ENCODE results near the gene OSBP2.
"Not testable (repeated sequence)": the region's sequence is repeated elsewhere in the genome, so short reads cannot be mapped to it uniquely, and the experiment has no call there.

Gene OSBP2

DNA sequence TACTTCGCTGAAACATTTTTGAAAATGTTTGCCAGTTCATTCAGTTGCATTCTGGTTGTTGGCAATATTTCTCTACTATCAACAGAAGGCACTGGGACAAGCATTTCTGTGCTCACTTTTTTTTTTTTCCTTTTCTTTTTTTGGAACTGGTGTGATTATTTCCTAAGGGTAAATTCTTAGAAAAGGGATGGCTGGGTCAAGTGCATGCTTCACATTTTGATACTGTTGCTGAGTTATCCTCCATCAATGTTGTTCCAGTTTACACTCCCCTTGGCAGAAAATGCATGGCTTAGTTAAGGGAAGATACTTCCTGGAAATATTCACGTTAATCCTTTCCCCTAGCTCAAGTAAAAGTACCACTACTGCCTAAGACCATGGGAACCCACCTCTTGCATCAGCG is 81.8 kb downstream of the OSBP2 start:
- H3K27ac Mint-ChIP-seq, result no peak overlapping the region
- H3K4me3 Mint-ChIP-seq, result no peak overlapping the region
- no peaks in the 10 kb centered on the region for H3K4me1 Mint-ChIP-seq (ENCODE audit: low read depth)
- intact Hi-C loops (cut with micrococcal nuclease), result no loop called here
- H3K9me3 Mint-ChIP-seq, result no peaks in the 10 kb centered on the region
- no peaks in the 10 kb centered on the region for H3K36me3 Mint-ChIP-seq (ENCODE audit: low read depth)
- H3K27me3 Mint-ChIP-seq, result peaks cover 3% of the 10 kb centered on the region

DNA sequence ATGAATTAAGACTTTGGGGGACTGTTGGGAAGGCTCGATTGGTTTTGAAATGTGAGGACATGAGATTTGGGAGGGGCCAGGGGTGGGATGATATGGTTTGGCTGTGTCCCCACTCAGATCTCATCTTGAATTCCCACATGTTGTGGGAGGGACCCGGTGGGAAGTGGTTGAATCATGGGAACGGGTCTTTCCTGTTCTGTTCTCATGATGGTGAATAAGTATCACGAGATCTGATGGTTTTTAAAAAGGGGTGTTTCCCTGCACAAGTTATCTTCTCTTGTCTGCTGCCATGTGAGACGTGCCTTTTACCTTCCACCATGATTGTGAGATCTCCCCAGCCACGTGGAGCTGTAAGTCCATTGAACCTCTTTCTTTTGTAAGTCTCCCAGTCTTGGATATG is 82.5 kb downstream of the OSBP2 start:
- H3K4me1 Mint-ChIP-seq (ENCODE audit: low read depth); H3K9me3 Mint-ChIP-seq; H3K27me3 Mint-ChIP-seq; H3K27ac Mint-ChIP-seq; H3K36me3 Mint-ChIP-seq (ENCODE audit: low read depth); intact Hi-C loops (cut with micrococcal nuclease); H3K4me3 Mint-ChIP-seq: not testable (repeated sequence)

DNA sequence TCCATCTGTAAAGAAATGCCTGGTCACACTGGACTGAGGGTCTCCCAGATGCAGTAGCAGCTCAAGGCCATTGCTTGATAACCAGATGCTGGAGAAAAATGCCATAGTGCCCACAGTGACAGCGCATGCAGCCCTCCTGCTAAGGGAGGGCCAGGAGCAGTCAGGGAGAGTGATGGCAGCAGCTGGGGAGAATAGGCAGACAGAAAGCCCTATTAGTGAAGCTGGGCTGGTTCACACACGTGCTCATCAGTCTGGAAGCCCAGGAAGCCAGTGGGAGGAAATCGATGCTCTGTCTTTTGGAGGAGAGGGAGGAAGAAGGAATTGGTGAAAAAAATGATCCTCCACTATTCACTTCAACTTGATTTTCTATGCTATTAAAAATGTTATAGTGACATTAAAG is 82.9 kb downstream of the OSBP2 start:
- Mint-ChIP-seq H3K4me3 (no peak overlapping the region), H3K27me3 (peaks cover 5% of the 10 kb centered on the region), H3K9me3 (no peaks in the 10 kb centered on the region), H3K27ac (no peak overlapping the region), H3K36me3 (ENCODE audit: low read depth) (no peaks in the 10 kb centered on the region), H3K4me1 (ENCODE audit: low read depth) (no peaks in the 10 kb centered on the region)
- intact Hi-C loops (cut with micrococcal nuclease), result no loop called here

DNA sequence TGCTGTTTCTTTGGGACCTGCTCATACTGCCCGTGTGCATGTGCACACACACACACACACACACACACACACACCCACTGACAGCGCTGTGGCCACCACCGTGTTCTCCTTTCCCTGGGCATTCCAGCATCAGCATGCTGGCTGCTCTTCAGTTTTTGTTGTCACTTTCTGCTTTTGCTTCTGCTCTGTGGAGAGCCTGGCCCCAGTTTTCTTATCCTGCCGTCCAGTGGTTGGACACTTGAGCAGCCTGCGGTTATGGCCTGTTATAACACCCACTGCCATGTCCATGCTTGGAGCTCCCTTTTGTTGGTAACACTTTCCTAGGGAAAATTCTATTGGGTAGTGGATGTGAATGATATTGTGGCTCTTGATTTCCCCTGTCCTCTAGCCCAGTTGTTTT is 83.6 kb downstream of the OSBP2 start:
- H3K4me1 Mint-ChIP-seq (ENCODE audit: low read depth), result no peaks in the 10 kb centered on the region
- intact Hi-C loops (cut with micrococcal nuclease), result no loop called here
- no peaks in the 10 kb centered on the region for H3K36me3 Mint-ChIP-seq (ENCODE audit: low read depth)
- peaks cover 5% of the 10 kb centered on the region for H3K27me3 Mint-ChIP-seq
- H3K9me3 Mint-ChIP-seq, result no peaks in the 10 kb centered on the region
- H3K4me3 Mint-ChIP-seq, result no peak overlapping the region
- H3K27ac Mint-ChIP-seq, result no peak overlapping the region

DNA sequence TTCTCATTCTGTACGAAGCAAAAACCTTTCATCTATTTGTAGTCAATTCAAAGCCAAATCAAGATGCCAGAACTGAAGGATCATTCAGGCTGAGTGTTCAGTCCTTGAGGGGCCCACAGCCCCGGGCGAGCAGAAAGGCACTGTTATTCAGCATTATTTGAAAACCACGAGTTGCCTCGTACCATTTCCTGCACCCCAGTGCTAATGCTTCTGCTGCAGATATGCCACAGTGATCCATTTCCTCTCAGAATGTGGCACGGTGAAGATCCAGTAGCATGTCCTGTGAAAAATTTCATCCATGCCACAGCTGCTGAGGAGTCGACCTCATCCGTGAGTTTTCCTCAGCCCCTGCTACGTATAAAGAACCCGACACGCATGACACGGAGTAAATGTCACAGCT is 85.4 kb downstream of the OSBP2 start:
- no peak overlapping the region for H3K27ac Mint-ChIP-seq
- intact Hi-C loops (cut with micrococcal nuclease), result no loop called here

GRCh38 chr22:30781271-30781875 is 86.7 kb downstream of the OSBP2 start:
- no peak overlapping the region for H3K27ac Mint-ChIP-seq
- H3K4me3 Mint-ChIP-seq, result no peak overlapping the region
- H3K27me3 Mint-ChIP-seq, result peaks cover 5% of the 10 kb centered on the region
- intact Hi-C loops (cut with micrococcal nuclease), result no loop called here
- no peaks in the 10 kb centered on the region for H3K4me1 Mint-ChIP-seq (ENCODE audit: low read depth)
- no peaks in the 10 kb centered on the region for H3K9me3 Mint-ChIP-seq
- H3K36me3 Mint-ChIP-seq (ENCODE audit: low read depth), result no peaks in the 10 kb centered on the region

More for the DNA sequence above, 85.4 kb downstream of the OSBP2 start:
- peaks cover 5% of the 10 kb centered on the region for H3K27me3 Mint-ChIP-seq
- H3K4me3 Mint-ChIP-seq, result no peak overlapping the region
- no peaks in the 10 kb centered on the region for H3K36me3 Mint-ChIP-seq (ENCODE audit: low read depth)
- no peaks in the 10 kb centered on the region for H3K9me3 Mint-ChIP-seq
- H3K4me1 Mint-ChIP-seq (ENCODE audit: low read depth), result no peaks in the 10 kb centered on the region

DNA sequence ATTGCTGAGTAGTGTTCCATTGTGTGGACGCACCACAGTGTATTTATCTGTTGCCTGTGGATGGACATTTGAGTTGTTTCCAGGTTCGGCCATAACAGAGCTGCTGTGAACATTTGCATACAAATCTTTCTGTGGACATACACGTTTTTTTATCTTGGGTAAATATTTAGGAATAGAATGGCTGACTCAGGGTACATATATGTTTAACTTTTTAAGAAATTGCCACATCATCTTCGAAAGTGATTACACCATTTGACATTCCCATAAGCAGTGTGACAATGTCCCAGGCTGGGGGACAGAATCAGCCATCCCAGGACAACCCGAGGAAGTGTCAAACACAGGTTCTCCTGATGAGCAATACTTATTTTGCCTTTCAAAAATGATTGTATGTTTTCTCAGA is 87.9 kb downstream of the OSBP2 start:
- H3K9me3 Mint-ChIP-seq, result no peaks in the 10 kb centered on the region

DNA sequence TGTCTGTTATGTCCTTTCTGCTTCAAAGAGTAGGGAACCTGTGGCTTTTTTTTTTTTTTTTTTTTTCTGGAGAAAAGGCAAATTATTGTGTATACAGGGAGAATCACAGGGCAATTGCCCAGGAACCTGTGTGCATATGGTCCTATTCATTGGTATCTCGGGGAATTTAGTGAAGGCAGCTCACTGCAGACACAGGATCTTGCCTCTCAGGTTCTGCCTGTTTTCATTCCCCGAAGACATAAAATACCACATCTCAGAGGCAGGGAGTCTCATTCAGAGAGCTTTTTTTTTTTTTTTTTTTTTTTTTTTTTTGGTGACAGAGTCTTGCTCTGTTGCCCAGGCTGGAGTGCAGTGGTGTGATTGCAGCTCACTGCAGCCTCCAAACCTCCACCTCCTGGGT is 88.3 kb downstream of the OSBP2 start:
- Mint-ChIP-seq H3K4me1 (ENCODE audit: low read depth) (no peaks in the 10 kb centered on the region), H3K27me3 (peaks cover 5% of the 10 kb centered on the region), H3K4me3 (no peak overlapping the region), H3K9me3 (no peaks in the 10 kb centered on the region), H3K36me3 (ENCODE audit: low read depth) (no peaks in the 10 kb centered on the region), H3K27ac (no peak overlapping the region)
- intact Hi-C loops (cut with micrococcal nuclease), result no loop called here

More for the DNA sequence above, 87.9 kb downstream of the OSBP2 start:
- intact Hi-C loops (cut with micrococcal nuclease), result no loop called here
- Mint-ChIP-seq H3K27ac (no peak overlapping the region), H3K4me3 (no peak overlapping the region), H3K27me3 (peaks cover 5% of the 10 kb centered on the region), H3K4me1 (ENCODE audit: low read depth) (no peaks in the 10 kb centered on the region), H3K36me3 (ENCODE audit: low read depth) (no peaks in the 10 kb centered on the region)

GRCh38 chr22:30785527-30785926 is 90.9 kb downstream of the OSBP2 start:
- no peaks in the 10 kb centered on the region for H3K9me3 Mint-ChIP-seq
- intact Hi-C loops (cut with micrococcal nuclease), result no loop called here
- H3K27ac Mint-ChIP-seq, result no peak overlapping the region
- H3K4me1 Mint-ChIP-seq (ENCODE audit: low read depth), result no peaks in the 10 kb centered on the region
- peaks cover 2% of the 10 kb centered on the region for H3K27me3 Mint-ChIP-seq
- no peak overlapping the region for H3K4me3 Mint-ChIP-seq
- H3K36me3 Mint-ChIP-seq (ENCODE audit: low read depth), result no peaks in the 10 kb centered on the region

DNA sequence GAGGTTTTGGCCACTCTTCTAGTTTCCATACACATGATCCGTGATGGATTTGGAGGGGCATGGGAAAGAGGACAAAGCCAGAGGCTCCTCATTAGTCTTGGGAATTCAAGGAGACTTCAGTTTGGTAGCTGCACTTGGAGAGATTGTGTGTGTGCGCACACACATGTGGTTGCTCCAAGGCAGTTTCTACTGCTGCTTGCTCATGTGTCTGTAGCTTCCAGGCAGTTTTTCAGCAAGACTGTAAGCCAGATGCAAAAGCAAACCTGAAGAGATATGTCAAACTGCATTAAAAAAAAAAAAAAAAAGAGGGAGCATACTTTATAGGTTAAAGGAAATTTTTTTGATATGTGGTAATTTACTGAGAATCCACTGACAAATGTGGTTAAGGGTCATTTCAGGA is 95.7 kb downstream of the OSBP2 start:
- no peak overlapping the region for H3K27ac Mint-ChIP-seq
- H3K4me1 Mint-ChIP-seq (ENCODE audit: low read depth), result no peaks in the 10 kb centered on the region
- H3K9me3 Mint-ChIP-seq, result no peaks in the 10 kb centered on the region
- no peaks in the 10 kb centered on the region for H3K36me3 Mint-ChIP-seq (ENCODE audit: low read depth)
- H3K4me3 Mint-ChIP-seq, result no peak overlapping the region
- H3K27me3 Mint-ChIP-seq, result no peaks in the 10 kb centered on the region
- intact Hi-C loops (cut with micrococcal nuclease), result no loop called here

DNA sequence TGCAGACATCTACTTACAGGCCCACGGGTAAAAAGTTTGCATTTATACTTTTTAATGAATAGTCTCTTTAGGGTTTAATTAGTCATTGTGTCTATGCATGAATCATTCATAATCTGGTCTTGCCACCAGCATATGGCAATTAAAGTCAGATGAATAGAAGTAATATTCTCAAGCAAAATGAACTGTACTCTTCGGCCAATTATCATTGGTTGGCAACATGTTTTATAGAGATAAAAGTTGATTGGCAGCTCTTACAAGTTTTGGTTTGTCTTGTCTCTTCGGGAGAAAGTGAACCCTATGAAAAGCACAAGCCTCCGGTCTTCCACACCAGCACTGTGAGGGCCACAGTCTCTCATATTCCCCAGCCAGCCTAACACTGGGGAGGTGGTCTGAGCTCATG is 97.8 kb downstream of the OSBP2 start:
- no peaks in the 10 kb centered on the region for H3K9me3 Mint-ChIP-seq

GRCh38 chr22:30795118-30795517 is 100.4 kb downstream of the OSBP2 start:
- Mint-ChIP-seq H3K27me3 (peaks cover 6% of the 10 kb centered on the region), H3K4me1 (ENCODE audit: low read depth) (no peaks in the 10 kb centered on the region), H3K27ac (no peak overlapping the region), H3K4me3 (no peak overlapping the region), H3K36me3 (ENCODE audit: low read depth) (no peaks in the 10 kb centered on the region), H3K9me3 (no peaks in the 10 kb centered on the region)
- intact Hi-C loops (cut with micrococcal nuclease), result no loop called here

More for the DNA sequence above, 97.8 kb downstream of the OSBP2 start:
- no peaks in the 10 kb centered on the region for H3K36me3 Mint-ChIP-seq (ENCODE audit: low read depth)
- intact Hi-C loops (cut with micrococcal nuclease), result no loop called here
- no peaks in the 10 kb centered on the region for H3K4me1 Mint-ChIP-seq (ENCODE audit: low read depth)
- H3K27me3 Mint-ChIP-seq, result no peaks in the 10 kb centered on the region
- H3K4me3 Mint-ChIP-seq, result no peak overlapping the region
- H3K27ac Mint-ChIP-seq, result no peak overlapping the region

- no peaks in the 10 kb centered on the region for H3K36me3 Mint-ChIP-seq (ENCODE audit: low read depth)
- peaks cover 48% of the 10 kb centered on the region for H3K27me3 Mint-ChIP-seq
- no peaks in the 10 kb centered on the region for H3K9me3 Mint-ChIP-seq
- intact Hi-C loops (cut with micrococcal nuclease), result no loop called here
- H3K27ac Mint-ChIP-seq, result no peak overlapping the region
- no peaks in the 10 kb centered on the region for H3K4me1 Mint-ChIP-seq (ENCODE audit: low read depth)
- no peak overlapping the region for H3K4me3 Mint-ChIP-seq
These were observed 107.0 kb downstream of the OSBP2 start for GRCh38 chr22:30801695-30802094.

GRCh38 chr22:30802202-30803166 is 107.8 kb downstream of the OSBP2 start:
- Mint-ChIP-seq H3K9me3 (no peaks in the 10 kb centered on the region), H3K27me3 (peaks cover 51% of the 10 kb centered on the region), H3K4me1 (ENCODE audit: low read depth) (no peaks in the 10 kb centered on the region), H3K27ac (no peak overlapping the region), H3K4me3 (no peak overlapping the region), H3K36me3 (ENCODE audit: low read depth) (no peaks in the 10 kb centered on the region)
- intact Hi-C loops (cut with micrococcal nuclease), result no loop called here
